Left renal pelvis (tissue), 4 donors: ENCODE measurements around the gene P3H4. TPM values are rescaled to one million over a fixed set of nuclear protein-coding genes. Genes with fewer than 3 reads are reported as not detected.

Experiments
- DNase-seq, 4 donors: peaks; one replicate each; pipeline ENCODE4 v3.0.0-alpha.2; 2013; ENCODE audit warnings: low read depth in 4 of 4, low spot score in 3 of 4
- polyA plus RNA-seq, 4 donors: library from polyadenylated mRNA; unstranded; fragments of 120-200 nt; gene quantifications; one replicate each; pipeline ENCODE4 v1.2.1, GENCODE V29; 2013; ENCODE audit not compliant: insufficient read length in 4 of 4

Gene P3H4
- polyA plus RNA-seq, 4 donors, result 33.9 to 49.4 (median 39.8) TPM

- no peak for DNase-seq
Observed at GRCh38 chr17:41773731-41774193, 38.0 kb downstream of the P3H4 start.

- DNase-seq, result peak in 2 of 4 donors; percentile 43 to 65
Observed at GRCh38 chr17:41773190-41773588, 38.6 kb downstream of the P3H4 start.

GRCh38 chr17:41772586-41773189 is 39.1 kb downstream of the P3H4 start:
- no peak for DNase-seq

GRCh38 chr17:41772218-41772585 is 39.5 kb downstream of the P3H4 start:
- DNase-seq, result peak in 1 of 4 donors; percentile 50

GRCh38 chr17:41771389-41772206 is 40.2 kb downstream of the P3H4 start:
- DNase-seq, result no peak

GRCh38 chr17:41769985-41770384 is 41.8 kb downstream of the P3H4 start:
- DNase-seq, result no peak

GRCh38 chr17:41769346-41769862 is 42.3 kb downstream of the P3H4 start:
- no peak for DNase-seq

- no peak for DNase-seq
Observed at GRCh38 chr17:41768682-41769288, 43.0 kb downstream of the P3H4 start.

- no peak for DNase-seq
Observed at GRCh38 chr17:41767324-41768042, 44.3 kb downstream of the P3H4 start.

GRCh38 chr17:41766135-41766534 is 45.6 kb downstream of the P3H4 start:
- no peak for DNase-seq

GRCh38 chr17:41763327-41763726 is 48.4 kb downstream of the P3H4 start:
- DNase-seq, result no peak

GRCh38 chr17:41762841-41763240 is 48.9 kb downstream of the P3H4 start:
- no peak for DNase-seq

- DNase-seq, result no peak
Observed at GRCh38 chr17:41762391-41762790, 49.4 kb downstream of the P3H4 start.

GRCh38 chr17:41760878-41761277 is 50.9 kb downstream of the P3H4 start:
- no peak for DNase-seq

GRCh38 chr17:41758601-41759000 is 53.1 kb downstream of the P3H4 start:
- DNase-seq, result no peak

- DNase-seq, result no peak
Observed at GRCh38 chr17:41754066-41754465, 57.7 kb downstream of the P3H4 start.

Other genes with a start within 250 kb of the P3H4 start
- not detected for gene KRT9, start 239.9 kb downstream of the P3H4 start, polyA plus RNA-seq
- gene KRT14, start 225.1 kb downstream of the P3H4 start, polyA plus RNA-seq, result under 1 TPM; 0.24 to 0.44 (median 0.36) TPM
- gene KRT16, start 199.2 kb downstream of the P3H4 start, polyA plus RNA-seq, result not detected
- 1 to 10 TPM; 1.2 to 3.1 (median 1.5) TPM for gene KRT17, start 187.4 kb downstream of the P3H4 start, polyA plus RNA-seq
- gene EIF1, start 123.1 kb downstream of the P3H4 start, polyA plus RNA-seq, result 100 to 1,000 TPM; 669 to 825 (median 761) TPM
- gene GAST, start 99.6 kb downstream of the P3H4 start, polyA plus RNA-seq, result not detected
- gene HAP1, start 77.3 kb downstream of the P3H4 start, polyA plus RNA-seq, result 1 to 10 TPM in 2 of 4 donors, under 1 TPM in 2; 0.69 to 1.5 (median 0.92) TPM
- gene JUP, start 25.2 kb downstream of the P3H4 start, polyA plus RNA-seq, result 100 to 1,000 TPM in 3 of 4 donors, 10 to 100 TPM in 1; 74.9 to 239 (median 187) TPM
- gene FKBP10, start 1.1 kb upstream of the P3H4 start, polyA plus RNA-seq, result 100 to 1,000 TPM; 141 to 260 (median 161) TPM
- 100 to 1,000 TPM in 1 of 4 donors, 10 to 100 TPM in 3; 72.3 to 118 (median 91.4) TPM for gene NT5C3B, start 24.3 kb upstream of the P3H4 start, polyA plus RNA-seq
- gene KLHL10, start 25.9 kb upstream of the P3H4 start, polyA plus RNA-seq, result under 1 TPM; 0.16 to 0.34 (median 0.26) TPM
- 10 to 100 TPM in 1 of 4 donors, 1 to 10 TPM in 3; 6.7 to 10.9 (median 9.3) TPM for gene KLHL11, start 53.5 kb upstream of the P3H4 start, polyA plus RNA-seq
- 10 to 100 TPM; 79.7 to 90.8 (median 86.2) TPM for gene ACLY, start 107.0 kb upstream of the P3H4 start, polyA plus RNA-seq
- 1 to 10 TPM; 2.0 to 7.5 (median 6.8) TPM for gene ODAD4, start 118.7 kb upstream of the P3H4 start, polyA plus RNA-seq
- 10 to 100 TPM; 55.9 to 72.1 (median 60.9) TPM for gene CNP, start 154.8 kb upstream of the P3H4 start, polyA plus RNA-seq
- gene DNAJC7, start 205.5 kb upstream of the P3H4 start, polyA plus RNA-seq, result 100 to 1,000 TPM in 3 of 4 donors, 10 to 100 TPM in 1; 97.1 to 168 (median 148) TPM
- 10 to 100 TPM; 39.3 to 52.2 (median 48.7) TPM for gene NKIRAS2, start 208.1 kb upstream of the P3H4 start, polyA plus RNA-seq
- 1 to 10 TPM; 3.1 to 6.0 (median 3.3) TPM for gene C17orf113, start 238.7 kb upstream of the P3H4 start, polyA plus RNA-seq